Peyer's patch (tissue), 4 donors: ENCODE measurements around the gene FAM83E.

Experiments used
- CTCF ChIP-seq, 6 experiments: fragments of 450-650 bp in 4 of 6; fragments of 200-600 bp in 2 of 6; sonication (generic) in 1 of 6; IDR thresholded peaks; one replicate each; pipeline ENCODE4 v1.5.1; 2017 to 2019; ENCODE audit warnings: antibody characterized with exemption in 6 of 6, mild to moderate bottlenecking in 3 of 6, moderate library complexity in 1 of 6
- POLR2A ChIP-seq, 2 donors: fragments of 450-650 bp; IDR thresholded peaks; one replicate each; pipeline ENCODE4 v1.5.1; 2017; ENCODE audit warnings: antibody characterized with exemption in 2 of 2, mild to moderate bottlenecking in 2 of 2, moderate library complexity in 2 of 2

- TF ChIP-seq CTCF (IDR thresholded peaks at IDR 0.05) (peak in 3 of 6 experiments; percentile 12 to 33 (median 13)), POLR2A (IDR thresholded peaks at IDR 0.05) (peak in 1 of 2 donors; percentile 20)
Observed at GRCh38 chr19:48637449-48637947, 22.6 kb upstream of the FAM83E start.
